Common myeloid progenitor, CD34-positive (primary cell): Measurements from ENCODE around the gene PRRT1.
"Not testable (repeated sequence)": the region's sequence is repeated elsewhere in the genome, so short reads cannot be mapped to it uniquely, and the experiment has no call there.

Experiments used
- CTCF ChIA-PET: fragments of 350-600 bp; sonication (Branson Sonifier 250); formaldehyde crosslinking; loops from one replicate; lab custom pipeline; 2021; ENCODE audit warnings: antibody characterized with exemption; lab: Charles Lee
- POLR2A ChIA-PET: fragments of 350-600 bp; sonication (Branson Sonifier 250); formaldehyde crosslinking; loops from one replicate; lab custom pipeline; 2021; ENCODE audit warnings: antibody characterized with exemption; lab: Charles Lee
- DNase-seq, 3 donors: peaks; one replicate each; pipeline versions ENCODE4 v3.0.0 to v3.0.0-alpha.2; 2013
- H3K27ac ChIP-seq, 2 experiments: 1 replicate in 1 of 2; 2 replicates in 1 of 2; pipeline ENCODE4 v1.7.0; 2013; ENCODE audit warnings: inconsistent platforms in 2 of 2, low read length in 2 of 2, mild to moderate bottlenecking in 2 of 2, low read depth in 1 of 2, moderate library complexity in 1 of 2; ENCODE audit not compliant: severe bottlenecking in 2 of 2, insufficient read depth in 1 of 2, poor library complexity in 1 of 2
- H3K27me3 ChIP-seq, 5 experiments: replicated peaks in 2 of 5; 1 replicate in 3 of 5; 2 replicates in 2 of 5; pipeline versions ENCODE4 v1.6.1 to v1.7.0; 2013; ENCODE audit warnings: low read length in 4 of 5, mild to moderate bottlenecking in 2 of 5, moderate library complexity in 2 of 5, inconsistent platforms in 1 of 5; ENCODE audit not compliant: insufficient read depth in 5 of 5, control insufficient read depth in 4 of 5
- H3K36me3 ChIP-seq, 4 experiments: 1 replicate in 2 of 4; 2 replicates in 2 of 4; pipeline versions ENCODE4 v1.6.1 to v1.7.0; 2013; ENCODE audit warnings: low read length in 3 of 4, control low read depth in 1 of 4, mild to moderate bottlenecking in 1 of 4; ENCODE audit not compliant: control insufficient read depth in 4 of 4, insufficient read depth in 4 of 4
- H3K4me1 ChIP-seq, 4 experiments: 1 replicate in 3 of 4; 2 replicates in 1 of 4; pipeline versions ENCODE4 v1.6.1 to v1.7.1; 2013; ENCODE audit warnings: low read length in 3 of 4, mild to moderate bottlenecking in 3 of 4, control low read depth in 1 of 4, inconsistent platforms in 1 of 4, moderate library complexity in 1 of 4; ENCODE audit not compliant: control insufficient read depth in 4 of 4, insufficient read depth in 4 of 4; ENCODE audit errors: control extremely low read depth in 1 of 4
- H3K4me3 ChIP-seq, 7 experiments: 1 replicate in 4 of 7; 2 replicates in 3 of 7; pipeline versions ENCODE4 v1.5.1 to v1.7.0; 2013; ENCODE audit warnings: mild to moderate bottlenecking in 7 of 7, low read length in 6 of 7, moderate library complexity in 6 of 7, inconsistent platforms in 2 of 7, low read depth in 2 of 7, control low read depth in 1 of 7; ENCODE audit not compliant: insufficient read depth in 4 of 7, control insufficient read depth in 1 of 7; ENCODE audit errors: extremely low read depth in 1 of 7
- H3K9me3 ChIP-seq, 5 experiments: 1 replicate in 4 of 5; 2 replicates in 1 of 5; pipeline versions ENCODE4 v1.6.1 to v1.7.1; 2013; ENCODE audit warnings: low read length in 4 of 5, mild to moderate bottlenecking in 2 of 5, inconsistent platforms in 1 of 5, low read depth in 1 of 5, moderate library complexity in 1 of 5; ENCODE audit not compliant: control insufficient read depth in 4 of 5, insufficient read depth in 2 of 5; ENCODE audit errors: control extremely low read depth in 1 of 5
- WGBS: methylation state at CpG from one replicate; pipeline ENCODE4 v1.1.5; 2013; ENCODE audit not compliant: insufficient coverage; 5-methylcytosine and 5-hydroxymethylcytosine counted together

PRRT1 gene

GRCh38 chr6:32102255-32102654 is 49.5 kb downstream of the PRRT1 start:
- DNase-seq, result no peak
- no peak overlapping the region for H3K27ac ChIP-seq
- no CpG with 5 or more reads among the region's 3 CpGs for WGBS
- H3K27me3 ChIP-seq, result peaks cover 2 to 17% (median 13%) of the 10 kb centered on the region in 5 experiments
- peaks cover 0 to 2% (median 0%) of the 10 kb centered on the region in 4 experiments for H3K4me1 ChIP-seq
- H3K4me3 ChIP-seq, result no peak overlapping the region
- H3K9me3 ChIP-seq, result no peaks in the 10 kb centered on the region
- CTCF ChIA-PET, result no interaction called here
- POLR2A ChIA-PET, result no interaction called here
- no peaks in the 10 kb centered on the region for H3K36me3 ChIP-seq

GRCh38 chr6:32100251-32100650 is 51.5 kb downstream of the PRRT1 start:
- WGBS, result 100% methylated on average over 6 of the region's 8 CpGs
- H3K36me3 ChIP-seq, H3K4me3 ChIP-seq, POLR2A ChIA-PET, DNase-seq, H3K27ac ChIP-seq, H3K9me3 ChIP-seq: not testable (repeated sequence)
- peaks cover 0 to 11% (median 5%) of the 10 kb centered on the region in 4 experiments for H3K4me1 ChIP-seq
- CTCF ChIA-PET, result interaction anchor here (0.7 to 1.4 kb wide), 3 partner anchors 10 to 37 kb away, joined by 3 to 4 read pairs (median 3); no protein-coding TSS in a partner anchor
- peaks cover 2 to 37% (median 17%) of the 10 kb centered on the region in 5 experiments for H3K27me3 ChIP-seq
